Peyer's patch (tissue), 4 donors: ENCODE results near the gene CA9. TPM values are rescaled to one million over a fixed set of nuclear protein-coding genes. Genes with fewer than 3 reads are reported as not detected.

Source experiments
- DNase-seq, 3 donors: peaks; one replicate each; pipeline ENCODE4 v3.0.0-alpha.2; 2017 to 2019
- H3K27ac ChIP-seq, 4 donors: fragments of 200-600 bp; sonication (generic); one replicate each; pipeline ENCODE4 v1.5.1; 2016 to 2019
- H3K27me3 ChIP-seq, 2 donors: fragments of 200-600 bp; sonication (generic); one replicate each; pipeline ENCODE4 v1.5.1; 2019
- H3K36me3 ChIP-seq, 3 donors: fragments of 200-600 bp; sonication (generic); one replicate each; pipeline ENCODE4 v1.5.1; 2016 to 2019
- H3K4me1 ChIP-seq, 4 donors: fragments of 200-600 bp; sonication (generic); one replicate each; pipeline ENCODE4 v1.5.1; 2016 to 2019
- H3K4me3 ChIP-seq, 4 donors: fragments of 200-600 bp; sonication (generic); 1 replicate in 3 of 4; 2 replicates in 1 of 4; pipeline ENCODE4 v1.5.1; 2016 to 2019; ENCODE audit warnings: mild to moderate bottlenecking in 1 of 4
- H3K9me3 ChIP-seq, 4 donors: fragments of 200-600 bp; sonication (generic); one replicate each; pipeline ENCODE4 v1.5.1; 2016 to 2019; ENCODE audit warnings: mild to moderate bottlenecking in 1 of 4
- CTCF ChIP-seq, 6 experiments: fragments of 450-650 bp in 4 of 6; fragments of 200-600 bp in 2 of 6; sonication (generic) in 1 of 6; IDR thresholded peaks; one replicate each; pipeline ENCODE4 v1.5.1; 2017 to 2019; ENCODE audit warnings: antibody characterized with exemption in 6 of 6, mild to moderate bottlenecking in 3 of 6, moderate library complexity in 1 of 6
- POLR2A ChIP-seq, 2 donors: fragments of 450-650 bp; IDR thresholded peaks; one replicate each; pipeline ENCODE4 v1.5.1; 2017; ENCODE audit warnings: antibody characterized with exemption in 2 of 2, mild to moderate bottlenecking in 2 of 2, moderate library complexity in 2 of 2
- total RNA-seq, 4 donors: library from RNA; depleted of rRNA; stranded (reverse); fragments of >200 nt; gene quantifications; one replicate each; pipeline ENCODE4 v1.1.0, GENCODE V29; 2016

The CA9 gene
- total RNA-seq, 4 donors from 2014 or later, result 1.6 to 6.3 (median 5.2) TPM

- Histone ChIP-seq H3K27me3 (no peaks in the 10 kb centered on the region), H3K27ac (no peak overlapping the region), H3K4me3 (no peak overlapping the region), H3K9me3 (no peaks in the 10 kb centered on the region), H3K4me1 (peaks cover 0 to 1% (median 0%) of the 10 kb centered on the region in 4 donors), H3K36me3 (peaks cover 0 to 93% (median 8%) of the 10 kb centered on the region in 3 donors)
- no peak for TF ChIP-seq POLR2A (IDR thresholded peaks at IDR 0.05)
- no peak for DNase-seq
These were observed 39.9 kb downstream of the CA9 start for GRCh38 chr9:35713578-35713977.

GRCh38 chr9:35714123-35714522 is 40.4 kb downstream of the CA9 start:
- no peaks in the 10 kb centered on the region for H3K9me3 ChIP-seq
- no peak for DNase-seq
- TF ChIP-seq POLR2A (IDR thresholded peaks at IDR 0.05), result no peak
- no peak for TF ChIP-seq CTCF (IDR thresholded peaks at IDR 0.05)
- H3K27ac ChIP-seq, result no peak overlapping the region
- peaks cover 0 to 93% (median 8%) of the 10 kb centered on the region in 3 donors for H3K36me3 ChIP-seq
- H3K27me3 ChIP-seq, result no peaks in the 10 kb centered on the region
- no peak overlapping the region for H3K4me3 ChIP-seq
- peaks cover 0 to 6% (median 0%) of the 10 kb centered on the region in 4 donors for H3K4me1 ChIP-seq

GRCh38 chr9:35714579-35715252 is 41.0 kb downstream of the CA9 start:
- peaks cover 2 to 95% (median 8%) of the 10 kb centered on the region in 3 donors for H3K36me3 ChIP-seq
- TF ChIP-seq CTCF (IDR thresholded peaks at IDR 0.05), result no peak
- H3K27ac ChIP-seq, result no peak overlapping the region
- H3K4me1 ChIP-seq, result peaks cover 0 to 6% (median 0%) of the 10 kb centered on the region in 4 donors
- no peak overlapping the region for H3K4me3 ChIP-seq
- H3K27me3 ChIP-seq, result no peaks in the 10 kb centered on the region
- DNase-seq, result no peak
- no peaks in the 10 kb centered on the region for H3K9me3 ChIP-seq

- Histone ChIP-seq H3K27me3 (no peaks in the 10 kb centered on the region), H3K4me1 (peaks cover 0 to 6% (median 0%) of the 10 kb centered on the region in 4 donors), H3K36me3 (peaks cover 8 to 100% (median 9%) of the 10 kb centered on the region in 3 donors), H3K4me3 (no peak overlapping the region), H3K9me3 (no peaks in the 10 kb centered on the region), H3K27ac (no peak overlapping the region)
- TF ChIP-seq CTCF (IDR thresholded peaks at IDR 0.05) (no peak), POLR2A (IDR thresholded peaks at IDR 0.05) (no peak)
- no peak for DNase-seq
These were observed 42.5 kb downstream of the CA9 start for GRCh38 chr9:35716230-35716629.

GRCh38 chr9:35717132-35717870 is 43.6 kb downstream of the CA9 start:
- Histone ChIP-seq H3K4me3 (no peak overlapping the region), H3K36me3 (peaks cover 8 to 100% (median 9%) of the 10 kb centered on the region in 3 donors), H3K9me3 (no peaks in the 10 kb centered on the region), H3K27me3 (no peaks in the 10 kb centered on the region), H3K4me1 (peaks cover 0 to 6% (median 0%) of the 10 kb centered on the region in 4 donors), H3K27ac (no peak overlapping the region)
- TF ChIP-seq CTCF (IDR thresholded peaks at IDR 0.05), result no peak
- no peak for TF ChIP-seq POLR2A (IDR thresholded peaks at IDR 0.05)
- DNase-seq, result no peak
